GM12875 (cell line): ENCODE data around the gene VPS9D1.
"Not testable (repeated sequence)": the region's sequence is repeated elsewhere in the genome, so short reads cannot be mapped to it uniquely, and the experiment has no call there.

Source experiments
- H3K4me3 ChIP-seq: one replicate; pipeline ENCODE4 v1.5.1; 2011; ENCODE audit warnings: low read depth, low read length, control low read depth
- TF ChIP-seq, protein P1 (sequence below): IDR thresholded peaks from 2 replicates; pipeline ENCODE4 v1.5.1; 2011; ENCODE audit warnings: low read depth, mild to moderate bottlenecking, control low read depth, inconsistent platforms, low read length, moderate library complexity, borderline replicate concordance; ENCODE audit not compliant: insufficient read depth

VPS9D1 gene

DNA sequence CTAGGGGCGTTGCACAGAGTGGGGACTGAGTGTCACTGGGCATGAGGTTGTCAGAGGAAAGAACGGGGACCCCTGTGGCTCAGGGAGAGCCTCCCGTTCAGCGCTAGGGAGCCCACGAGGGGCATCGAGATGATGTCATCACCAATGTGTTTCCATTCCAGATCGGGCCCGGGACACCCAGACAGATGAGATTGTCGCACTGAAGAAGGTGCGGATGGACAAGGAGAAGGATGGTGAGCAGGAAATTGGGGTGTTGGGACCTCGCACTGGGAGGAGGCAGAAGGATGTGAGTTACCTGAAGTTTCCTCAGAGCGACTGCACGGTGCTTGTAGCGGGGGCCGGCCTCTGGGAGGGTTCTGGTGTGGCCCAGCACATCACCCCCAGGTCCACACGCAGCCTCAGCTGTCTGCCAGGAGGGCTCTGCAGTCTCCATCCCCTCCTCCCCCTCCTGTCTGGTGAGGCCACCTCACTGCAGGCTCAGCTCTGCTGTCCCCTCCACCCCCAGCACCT lies 30.3 kb downstream of the VPS9D1 start:
- no peak overlapping the region for H3K4me3 ChIP-seq
- TF ChIP-seq, protein P1, sequence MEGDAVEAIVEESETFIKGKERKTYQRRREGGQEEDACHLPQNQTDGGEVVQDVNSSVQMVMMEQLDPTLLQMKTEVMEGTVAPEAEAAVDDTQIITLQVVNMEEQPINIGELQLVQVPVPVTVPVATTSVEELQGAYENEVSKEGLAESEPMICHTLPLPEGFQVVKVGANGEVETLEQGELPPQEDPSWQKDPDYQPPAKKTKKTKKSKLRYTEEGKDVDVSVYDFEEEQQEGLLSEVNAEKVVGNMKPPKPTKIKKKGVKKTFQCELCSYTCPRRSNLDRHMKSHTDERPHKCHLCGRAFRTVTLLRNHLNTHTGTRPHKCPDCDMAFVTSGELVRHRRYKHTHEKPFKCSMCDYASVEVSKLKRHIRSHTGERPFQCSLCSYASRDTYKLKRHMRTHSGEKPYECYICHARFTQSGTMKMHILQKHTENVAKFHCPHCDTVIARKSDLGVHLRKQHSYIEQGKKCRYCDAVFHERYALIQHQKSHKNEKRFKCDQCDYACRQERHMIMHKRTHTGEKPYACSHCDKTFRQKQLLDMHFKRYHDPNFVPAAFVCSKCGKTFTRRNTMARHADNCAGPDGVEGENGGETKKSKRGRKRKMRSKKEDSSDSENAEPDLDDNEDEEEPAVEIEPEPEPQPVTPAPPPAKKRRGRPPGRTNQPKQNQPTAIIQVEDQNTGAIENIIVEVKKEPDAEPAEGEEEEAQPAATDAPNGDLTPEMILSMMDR: no peak

- not testable (repeated sequence) for H3K4me3 ChIP-seq
Measured at GRCh38 chr16:89689621-89690020, 31.1 kb downstream of the VPS9D1 start.

DNA sequence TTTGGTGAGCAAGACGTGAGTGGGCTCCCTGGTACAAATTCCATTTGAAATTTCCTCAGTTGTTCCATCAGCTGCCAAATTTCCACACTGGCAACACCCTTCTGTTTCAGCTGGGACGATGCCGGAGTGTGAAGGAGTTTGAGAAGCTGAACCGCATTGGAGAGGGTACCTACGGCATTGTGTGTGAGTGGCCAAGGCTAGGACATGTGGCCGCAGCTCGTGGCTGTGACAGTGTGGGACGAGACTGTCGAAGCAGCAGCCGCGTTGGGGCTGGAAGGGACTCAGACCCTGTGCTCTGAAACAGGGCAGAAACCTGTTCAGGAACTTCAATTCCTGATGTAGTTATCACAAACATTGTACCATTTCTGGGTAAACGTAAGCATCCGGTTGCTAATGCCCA lies 31.6 kb downstream of the VPS9D1 start:
- TF ChIP-seq, protein P1: no peak
- no peak overlapping the region for H3K4me3 ChIP-seq

DNA sequence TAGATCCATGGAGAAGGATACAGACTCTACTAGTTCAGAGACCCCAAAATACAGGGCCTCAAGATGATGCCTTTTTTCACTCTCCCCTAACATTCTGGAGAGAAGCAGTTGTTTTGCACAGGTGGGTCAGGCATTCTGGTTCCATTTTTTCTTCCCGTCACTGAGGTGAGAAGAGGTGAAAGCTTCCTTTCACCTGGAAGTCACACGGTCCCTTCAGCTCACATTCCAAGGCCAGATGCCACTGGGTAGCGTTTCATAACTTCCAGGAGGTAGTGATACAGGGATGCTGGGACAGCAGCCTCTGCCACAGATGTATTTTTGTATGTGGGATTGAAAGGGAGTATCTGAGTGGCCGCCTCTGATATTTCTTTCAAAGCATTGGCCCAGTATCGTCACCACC lies 32.3 kb downstream of the VPS9D1 start:
- TF ChIP-seq, protein P1: no peak

GRCh38 chr16:89687092-89687940 lies 33.4 kb downstream of the VPS9D1 start:
- TF ChIP-seq, protein P1: no peak
- peak overlapping the region; percentile 93 for H3K4me3 ChIP-seq

More for the DNA sequence above, 32.3 kb downstream of the VPS9D1 start:
- H3K4me3 ChIP-seq: no peak overlapping the region

DNA sequence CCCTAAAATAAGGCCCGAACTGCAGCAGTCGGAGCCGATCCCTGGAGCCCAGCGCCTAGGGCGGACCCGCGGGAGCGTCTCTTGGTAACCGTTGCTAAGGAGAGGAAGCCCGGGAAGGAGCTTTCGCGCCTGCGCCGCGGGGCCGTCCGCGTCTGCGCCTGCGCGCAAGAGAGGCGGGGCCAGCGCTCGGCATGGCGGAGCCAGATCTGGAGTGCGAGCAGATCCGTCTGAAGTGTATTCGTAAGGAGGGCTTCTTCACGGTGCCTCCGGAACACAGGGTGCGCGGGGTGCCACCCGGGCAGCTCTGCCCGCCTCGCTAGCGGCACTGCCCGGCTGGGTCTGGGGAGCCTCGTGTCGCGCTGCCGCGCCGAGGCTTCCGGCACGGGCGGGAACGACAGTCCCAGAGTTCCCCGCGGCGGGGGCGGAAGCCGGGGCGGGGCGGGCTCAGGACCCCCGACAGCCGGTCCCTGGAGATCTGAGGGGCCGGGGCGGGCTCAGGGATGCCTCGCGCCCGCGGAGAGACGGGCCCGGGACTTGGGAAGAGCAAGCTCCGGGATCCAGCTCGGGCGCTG lies 34.1 kb downstream of the VPS9D1 start, which contains the start of gene CDK10:
CDK10 (plus strand) TSS at position 170 of the 572 bp plus-strand sequence; CDS start at position 192, 22 bp downstream.
- peak within 1 kb of the TSS; percentile 93 for H3K4me3 ChIP-seq
- TF ChIP-seq, protein P1: no peak

- TF ChIP-seq, protein P1: no peak
- H3K4me3 ChIP-seq: no peak overlapping the region
Measured at GRCh38 chr16:89685916-89686315, 34.8 kb downstream of the VPS9D1 start.
